ENCODE measurements around the gene AZGP1.
"Not testable (repeated sequence)": the region's sequence is repeated elsewhere in the genome, so short reads cannot be mapped to it uniquely, and the experiment has no call there.

DNA sequence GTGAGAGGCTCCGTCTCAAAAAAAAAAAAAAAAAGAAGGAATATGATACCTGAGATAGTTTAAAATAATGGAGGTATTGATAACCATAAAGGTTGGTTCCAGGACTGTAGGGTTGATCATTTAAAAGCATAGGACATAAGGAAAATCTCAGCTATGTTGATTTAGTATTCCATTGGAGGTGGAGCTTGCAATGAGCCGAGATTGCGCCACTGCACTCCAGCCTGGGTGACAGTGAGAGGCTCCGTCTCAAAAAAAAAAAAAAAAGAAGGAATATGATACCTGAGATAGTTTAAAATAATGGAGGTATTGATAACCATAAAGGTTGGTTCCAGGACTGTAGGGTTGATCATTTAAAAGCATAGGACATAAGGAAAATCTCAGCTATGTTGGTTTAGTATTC, 23.2 kb downstream of the AZGP1 start:
- TF ChIP-seq EZH2phosphoT487 (IDR thresholded peaks at IDR 0.05; ENCODE audit: low read depth, severe bottlenecking, unreplicated experiment); EZH2 (IDR thresholded peaks at IDR 0.05; ENCODE audit: borderline replicate concordance): not testable (repeated sequence)
- TF ChIP-seq, protein P1, sequence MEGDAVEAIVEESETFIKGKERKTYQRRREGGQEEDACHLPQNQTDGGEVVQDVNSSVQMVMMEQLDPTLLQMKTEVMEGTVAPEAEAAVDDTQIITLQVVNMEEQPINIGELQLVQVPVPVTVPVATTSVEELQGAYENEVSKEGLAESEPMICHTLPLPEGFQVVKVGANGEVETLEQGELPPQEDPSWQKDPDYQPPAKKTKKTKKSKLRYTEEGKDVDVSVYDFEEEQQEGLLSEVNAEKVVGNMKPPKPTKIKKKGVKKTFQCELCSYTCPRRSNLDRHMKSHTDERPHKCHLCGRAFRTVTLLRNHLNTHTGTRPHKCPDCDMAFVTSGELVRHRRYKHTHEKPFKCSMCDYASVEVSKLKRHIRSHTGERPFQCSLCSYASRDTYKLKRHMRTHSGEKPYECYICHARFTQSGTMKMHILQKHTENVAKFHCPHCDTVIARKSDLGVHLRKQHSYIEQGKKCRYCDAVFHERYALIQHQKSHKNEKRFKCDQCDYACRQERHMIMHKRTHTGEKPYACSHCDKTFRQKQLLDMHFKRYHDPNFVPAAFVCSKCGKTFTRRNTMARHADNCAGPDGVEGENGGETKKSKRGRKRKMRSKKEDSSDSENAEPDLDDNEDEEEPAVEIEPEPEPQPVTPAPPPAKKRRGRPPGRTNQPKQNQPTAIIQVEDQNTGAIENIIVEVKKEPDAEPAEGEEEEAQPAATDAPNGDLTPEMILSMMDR (IDR thresholded peaks at IDR 0.05; ENCODE audit: poor library complexity): not testable (repeated sequence)
